ENCODE results near the gene LRFN2.

LRFN2 gene

DNA sequence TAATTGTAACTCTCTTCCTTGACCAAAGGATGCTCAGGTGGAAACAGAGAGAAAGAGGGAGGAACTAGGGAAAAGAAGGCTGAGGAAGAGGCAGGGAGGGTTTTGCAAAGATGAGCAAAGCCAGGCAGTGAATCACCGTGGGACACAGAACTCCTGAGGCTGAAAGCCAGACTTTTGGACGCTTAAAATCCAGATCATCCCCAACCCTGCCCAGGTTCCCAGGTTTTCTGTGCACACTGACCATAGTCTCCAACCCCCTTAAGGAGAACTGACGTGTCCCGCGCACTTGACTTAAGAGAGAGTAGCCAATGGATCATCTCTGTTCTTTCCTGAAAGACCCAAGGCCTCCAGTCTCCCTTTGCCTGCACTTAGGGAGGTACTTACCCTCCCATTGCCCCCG lies 75.3 kb downstream of the LRFN2 start:
- DNase-seq: no peak

DNA sequence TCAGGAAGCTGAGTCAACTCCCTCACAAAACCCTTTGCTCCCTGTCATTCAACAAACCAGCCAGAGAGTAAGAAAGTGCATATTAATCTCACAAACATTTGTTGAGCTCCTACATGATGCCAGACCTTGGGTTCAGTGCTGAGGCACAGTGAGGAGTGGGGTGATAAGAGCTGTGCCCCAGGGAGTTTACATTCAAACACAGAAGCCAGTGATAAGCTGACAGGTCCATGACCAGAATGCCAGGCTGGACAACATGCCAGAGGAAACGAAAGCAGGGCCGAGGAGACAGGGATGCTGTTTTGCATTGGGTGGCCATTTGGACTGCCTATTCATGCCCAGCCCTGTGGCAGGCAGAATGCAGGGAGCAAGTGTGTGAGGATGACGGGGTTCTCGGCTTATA lies 76.7 kb downstream of the LRFN2 start:
- no peak for DNase-seq

DNA sequence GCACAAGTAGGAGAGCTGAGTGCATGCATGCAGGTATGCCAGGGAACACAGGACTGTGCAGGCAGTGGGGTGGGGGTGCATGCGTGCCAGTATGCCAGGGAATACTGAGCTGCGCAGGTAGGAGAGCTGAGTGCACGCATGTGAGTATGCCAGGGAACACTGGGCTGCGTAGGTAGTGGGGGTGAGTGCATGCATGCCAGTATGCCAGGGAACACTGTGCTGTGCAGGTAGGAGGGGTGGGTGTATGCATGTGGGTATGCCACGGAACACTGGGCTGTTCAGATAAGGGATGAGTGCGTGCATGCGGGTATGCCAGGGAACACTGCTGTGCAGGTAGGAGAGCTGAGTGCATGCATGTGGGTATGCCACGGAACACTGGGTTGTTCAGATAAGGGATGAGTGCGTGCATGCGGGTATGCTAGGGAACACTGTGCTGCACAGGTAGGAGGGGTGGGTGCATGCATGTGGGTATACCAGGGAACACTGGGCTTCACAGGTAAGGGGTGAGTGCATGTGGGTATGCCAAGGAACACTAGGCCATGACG lies 77.4 kb downstream of the LRFN2 start:
- no peak for DNase-seq

DNA sequence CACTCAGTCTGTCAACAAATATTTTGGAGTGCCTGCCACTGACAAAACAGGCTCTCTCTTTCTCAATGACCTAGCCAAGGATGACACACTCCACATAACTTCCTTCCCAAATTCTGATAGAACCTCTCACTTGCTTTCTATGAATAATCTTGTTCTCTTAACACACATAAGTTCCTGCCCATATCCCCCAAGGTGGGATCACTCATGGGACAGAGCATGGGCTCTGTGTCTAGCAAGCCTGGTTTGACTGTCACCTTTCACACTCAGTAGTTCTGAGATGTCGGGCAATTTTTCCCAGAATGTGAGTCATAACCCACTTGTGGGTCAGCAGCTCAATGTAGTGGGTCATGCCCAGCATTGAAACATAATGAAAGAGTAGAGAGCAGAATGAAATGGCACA lies 78.1 kb downstream of the LRFN2 start:
- DNase-seq: no peak

DNA sequence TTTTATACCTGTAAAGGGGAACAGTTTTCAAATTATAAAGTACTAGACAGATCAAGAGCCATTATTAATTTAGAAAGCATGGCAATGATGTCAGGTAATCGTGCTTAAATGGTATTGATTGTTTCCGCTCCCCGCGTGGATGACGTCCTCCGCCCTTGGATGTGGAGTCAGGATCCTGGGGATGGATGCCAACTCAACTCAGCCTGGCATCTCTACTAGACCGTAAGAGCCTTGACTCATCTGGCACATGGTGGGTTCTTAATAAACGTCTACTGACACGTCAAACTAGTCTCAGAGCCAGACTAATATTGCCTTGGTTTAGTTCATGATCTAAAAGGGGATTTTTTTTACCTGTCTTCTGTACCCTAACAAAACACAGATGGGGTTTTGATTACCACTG lies 80.2 kb downstream of the LRFN2 start:
- no peak for DNase-seq

DNA sequence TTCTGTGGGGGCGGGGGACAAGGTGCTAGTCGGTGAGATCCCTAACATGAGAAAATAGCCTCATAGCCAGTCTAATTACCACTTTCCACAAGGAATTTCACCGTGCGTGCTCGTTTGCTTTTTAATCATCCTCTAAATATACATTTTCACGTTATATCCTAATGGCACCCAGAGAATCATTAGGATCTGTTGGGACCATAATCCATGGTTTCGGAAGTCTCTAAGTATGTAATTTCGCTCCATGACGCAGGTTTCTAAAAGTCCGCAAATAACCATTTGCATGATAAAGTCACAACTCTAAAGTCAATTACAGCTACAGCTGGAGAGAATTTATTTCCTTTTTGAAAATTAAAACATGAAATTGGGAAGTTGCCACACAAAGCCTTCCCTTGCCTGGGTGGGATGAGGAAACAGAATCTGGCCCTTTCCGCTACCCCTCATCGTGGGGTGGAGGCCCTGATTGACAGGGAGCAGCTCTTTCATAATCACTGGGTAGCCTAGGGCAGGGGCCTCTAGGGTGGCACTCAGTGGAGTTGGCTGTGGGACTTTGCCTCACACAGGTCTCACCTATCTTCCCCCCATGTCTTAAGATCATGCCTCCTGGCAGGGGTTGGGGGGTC lies 81.9 kb downstream of the LRFN2 start:
- no peak for DNase-seq

DNA sequence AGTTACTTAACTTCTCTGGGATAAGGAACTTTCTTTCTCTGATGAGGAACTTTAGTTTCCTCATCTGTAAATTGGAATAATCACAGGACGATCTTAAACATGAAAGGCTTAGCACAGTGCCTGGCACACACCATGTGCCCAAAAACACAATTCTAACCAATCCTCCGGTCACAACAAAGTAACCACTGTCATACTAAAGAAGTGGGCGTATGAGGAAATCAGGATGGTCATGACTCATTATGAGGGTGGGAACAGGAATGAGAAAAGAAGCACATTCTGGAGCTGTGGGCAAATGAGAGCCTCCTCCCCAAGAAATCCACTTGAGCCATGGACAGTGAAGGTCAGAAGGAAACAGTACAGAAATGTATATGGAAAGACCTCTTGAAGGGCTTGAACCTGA lies 82.9 kb downstream of the LRFN2 start:
- DNase-seq: no peak

DNA sequence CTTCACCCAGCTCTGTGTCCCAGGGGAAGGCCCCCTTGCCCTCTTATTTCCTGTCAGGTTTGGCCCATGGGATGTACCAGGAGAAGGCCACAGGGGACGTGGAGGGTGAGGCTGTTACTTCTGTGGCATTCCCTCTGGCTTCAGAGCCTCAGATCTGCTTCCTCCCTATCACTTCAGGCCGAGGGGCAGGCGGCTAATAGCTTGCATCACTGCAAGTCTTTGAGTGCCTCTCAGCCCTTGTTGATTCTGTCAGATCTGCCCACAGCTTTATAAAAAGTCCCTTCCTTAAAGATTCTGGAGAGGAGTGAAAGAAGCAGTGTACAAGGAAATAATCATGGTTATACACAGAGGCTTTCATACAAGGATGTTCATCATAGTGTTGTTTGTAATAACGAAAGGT lies 86.9 kb downstream of the LRFN2 start:
- no peak for DNase-seq

DNA sequence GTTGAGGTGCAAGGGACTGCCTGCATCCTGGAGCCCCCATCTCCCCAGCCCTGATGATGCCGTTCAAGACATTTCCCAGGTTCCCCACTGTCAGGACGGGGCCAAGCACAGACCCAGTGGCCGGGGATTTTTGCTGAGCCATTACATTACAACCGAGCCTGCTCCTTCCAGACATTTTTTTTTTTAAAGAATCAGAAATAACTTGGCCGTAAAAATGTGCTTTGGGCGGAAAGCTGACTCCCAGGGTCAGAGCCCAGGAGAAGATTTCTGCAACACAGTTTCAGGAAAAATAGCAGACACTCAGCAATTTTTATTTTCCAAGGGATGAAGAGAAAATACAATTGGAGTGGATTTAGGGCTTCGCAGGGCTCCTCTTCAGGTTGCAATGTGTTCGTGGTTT lies 87.9 kb downstream of the LRFN2 start:
- DNase-seq: no peak

DNA sequence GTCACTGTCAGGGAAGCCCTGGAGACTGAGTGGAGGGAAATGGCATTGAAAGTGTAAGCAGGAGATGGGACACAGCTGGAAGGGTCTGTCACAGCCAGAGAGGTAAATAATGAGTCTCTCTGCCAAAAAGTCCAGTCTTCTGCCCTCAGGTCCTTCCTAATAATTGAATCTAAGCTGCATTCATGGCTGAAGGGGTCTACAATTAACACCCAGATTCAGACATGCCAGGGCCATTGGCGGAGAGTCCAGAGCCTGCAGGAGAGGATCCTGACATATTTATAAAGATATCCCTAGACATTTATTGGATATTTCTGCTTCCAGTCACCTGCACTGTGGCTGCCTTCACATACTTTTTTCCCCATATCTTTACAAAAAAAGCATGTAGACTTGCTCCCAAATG lies 89.0 kb downstream of the LRFN2 start:
- DNase-seq: no peak

DNA sequence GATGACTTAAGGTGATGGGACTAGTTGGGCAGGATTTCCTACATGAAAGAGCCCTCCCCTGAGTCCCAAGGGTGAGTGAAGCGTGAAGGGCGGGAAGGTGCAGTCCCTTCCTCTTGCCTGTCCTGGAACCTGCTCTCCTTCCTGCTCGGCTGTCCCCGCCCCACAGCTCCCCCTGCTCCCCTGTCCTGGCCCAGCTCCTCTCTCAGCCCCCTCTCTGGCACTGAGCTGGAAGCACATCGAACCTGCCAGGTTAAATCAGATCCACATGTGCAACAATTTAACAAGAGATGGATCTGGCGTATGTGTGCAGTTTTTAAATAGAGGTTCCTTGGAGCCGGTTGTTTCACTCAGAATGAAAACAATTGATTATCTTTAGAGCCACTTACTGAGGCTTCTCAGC lies 95.0 kb downstream of the LRFN2 start:
- DNase-seq: no peak

DNA sequence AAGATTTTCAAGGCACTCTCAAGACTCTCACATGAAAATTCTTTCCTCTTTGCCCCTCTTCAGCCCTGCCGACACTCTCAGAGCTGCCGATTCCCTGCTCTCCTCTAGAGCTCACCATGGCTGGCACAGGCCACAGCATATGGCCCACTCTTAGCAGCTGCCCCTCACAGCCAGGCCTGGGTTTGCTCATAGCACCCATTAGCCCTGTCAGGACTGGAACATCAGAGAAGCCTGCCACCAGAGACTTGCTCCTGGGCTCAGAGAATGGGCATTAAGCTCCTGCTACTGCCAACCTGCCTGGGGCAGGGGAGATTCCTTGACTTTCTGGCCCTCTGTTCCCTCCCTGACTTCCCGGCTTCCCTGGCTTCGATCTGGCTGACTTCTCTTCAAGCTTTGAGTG lies 96.7 kb downstream of the LRFN2 start:
- no peak for DNase-seq

DNA sequence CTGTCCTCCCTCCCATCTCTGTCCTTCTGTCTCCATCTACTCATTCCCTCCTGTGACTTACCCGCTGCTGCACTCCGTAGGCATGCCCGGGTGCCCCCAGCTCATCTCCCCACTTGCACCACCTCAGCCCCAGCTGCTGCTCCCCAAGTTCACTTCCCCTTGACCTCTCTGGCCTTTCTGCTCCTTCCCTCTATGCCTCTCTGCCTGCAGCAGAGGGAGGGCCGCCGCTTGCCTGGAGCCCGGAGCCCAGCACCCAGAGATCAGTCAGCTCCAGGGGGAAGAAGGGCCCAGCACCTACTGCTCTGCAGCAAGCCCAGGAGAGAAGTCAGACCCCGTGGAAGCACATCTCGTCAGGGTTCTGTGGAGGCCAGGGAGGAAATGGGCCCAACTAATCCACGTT lies 97.4 kb downstream of the LRFN2 start:
- no peak for DNase-seq

DNA sequence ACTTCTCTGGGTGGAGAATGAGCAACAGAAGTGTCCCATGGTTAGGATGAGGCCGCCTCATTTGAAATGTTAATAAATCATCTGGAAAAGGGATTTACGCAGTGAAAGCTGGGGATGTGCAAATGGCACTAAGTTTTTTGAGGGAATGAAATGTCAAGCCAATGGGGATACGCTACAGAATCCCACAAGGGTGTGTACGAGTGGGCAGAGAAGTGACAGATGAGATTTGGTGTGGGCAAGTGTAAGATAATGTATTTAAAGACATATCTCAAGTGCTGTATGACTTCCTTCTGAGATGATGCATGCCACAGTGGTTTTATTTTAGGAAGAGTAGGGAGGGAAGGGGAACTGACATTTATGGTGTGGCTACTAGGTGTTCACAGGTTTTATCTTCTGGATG lies 100.6 kb downstream of the LRFN2 start:
- no peak for DNase-seq

DNA sequence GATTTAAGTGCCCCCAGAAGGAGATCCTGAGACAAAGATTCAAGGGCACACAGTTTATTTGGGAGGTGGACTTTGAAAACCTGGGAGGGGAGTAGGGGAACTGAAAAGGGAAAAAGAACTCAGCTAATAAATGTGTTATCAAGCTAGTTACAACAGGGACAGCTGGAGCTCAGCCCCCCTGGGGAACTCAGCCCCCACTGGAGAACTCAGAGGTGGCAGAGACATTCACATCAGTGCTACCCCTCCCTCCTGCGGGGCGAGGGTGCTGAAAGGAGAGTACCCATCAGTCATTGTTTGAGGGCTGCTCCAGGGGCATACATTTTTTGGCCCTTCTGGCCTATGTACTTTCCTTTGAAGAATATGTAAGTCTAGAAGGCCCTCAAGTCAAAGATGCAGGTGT lies 101.4 kb downstream of the LRFN2 start:
- DNase-seq: no peak

DNA sequence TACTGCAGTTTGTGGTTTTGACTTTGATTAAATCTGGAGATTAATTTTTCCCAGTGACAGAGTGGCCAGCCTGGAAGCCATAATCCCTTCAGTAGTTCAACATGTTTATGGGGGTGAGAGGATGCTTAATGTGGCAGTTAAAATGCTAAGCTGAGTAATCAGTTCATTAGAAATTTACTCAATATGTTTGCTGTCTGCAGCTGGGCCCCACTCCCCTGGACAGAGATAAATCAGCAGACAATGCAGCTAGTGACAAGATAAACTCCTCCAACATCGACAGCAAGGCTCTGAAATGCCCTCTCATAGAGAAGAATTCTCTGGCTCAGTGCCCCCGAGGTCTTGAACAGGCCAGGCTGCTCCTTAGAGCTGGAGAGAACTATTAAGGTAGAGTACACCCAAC lies 101.9 kb downstream of the LRFN2 start:
- peak; percentile 42 for DNase-seq

DNA sequence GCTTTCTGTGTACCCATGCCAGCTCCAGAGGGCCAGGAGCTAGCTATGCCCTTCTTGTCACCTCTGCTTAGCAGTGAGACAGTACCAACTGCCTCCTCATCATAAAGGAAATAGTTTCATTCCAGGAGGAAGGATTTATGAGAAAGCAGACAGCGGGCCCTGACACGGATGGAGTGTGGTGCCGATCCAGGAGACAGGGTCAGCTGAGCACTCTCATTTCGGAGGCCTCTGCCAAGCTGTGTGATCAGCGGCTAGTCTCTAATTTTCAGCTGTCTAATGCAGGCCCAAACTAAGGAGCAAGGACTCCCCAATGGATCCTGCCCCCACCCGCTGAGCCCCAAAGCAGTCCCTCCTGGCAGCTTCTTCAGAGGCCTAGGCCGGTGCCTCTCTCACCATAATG lies 103.1 kb downstream of the LRFN2 start:
- no peak for DNase-seq

DNA sequence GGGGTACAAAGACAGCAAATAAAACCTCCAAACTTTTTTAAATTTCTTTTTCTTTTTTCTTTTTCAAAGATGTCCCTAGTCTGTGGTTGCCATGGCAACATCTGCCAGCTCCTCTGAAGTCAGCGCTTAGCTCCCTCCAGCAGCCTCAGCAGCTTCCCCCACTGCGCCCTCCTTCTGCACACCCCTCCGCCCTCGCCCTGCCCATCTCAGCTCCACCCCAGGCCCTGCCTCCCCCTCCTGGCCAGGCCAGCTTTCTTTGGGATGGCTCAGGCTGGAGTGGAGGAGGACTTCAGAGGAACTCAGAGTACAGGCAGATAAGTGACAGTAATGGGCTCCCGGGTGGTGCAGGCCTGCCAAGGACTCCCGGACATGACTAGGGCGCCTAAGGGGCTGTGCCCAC lies 104.6 kb downstream of the LRFN2 start:
- DNase-seq: no peak

DNA sequence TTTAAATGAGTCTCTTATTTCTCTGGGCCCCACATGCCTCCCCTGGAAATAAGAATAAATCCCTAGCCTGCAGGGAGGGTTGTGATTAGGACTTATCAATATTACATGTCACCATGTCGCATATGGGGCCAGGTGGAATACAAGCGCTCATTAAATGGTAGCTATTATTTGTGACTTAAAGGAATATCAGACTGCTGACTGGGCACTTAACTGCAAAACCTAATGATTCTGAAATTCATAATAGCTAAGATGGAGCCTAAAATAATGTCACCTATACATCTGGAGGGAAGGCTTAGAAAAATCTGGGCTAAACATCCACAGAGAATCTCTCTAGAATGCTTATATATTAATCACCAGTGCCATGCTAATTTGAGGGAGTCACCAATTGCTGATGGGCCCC lies 106.5 kb downstream of the LRFN2 start:
- DNase-seq: no peak

DNA sequence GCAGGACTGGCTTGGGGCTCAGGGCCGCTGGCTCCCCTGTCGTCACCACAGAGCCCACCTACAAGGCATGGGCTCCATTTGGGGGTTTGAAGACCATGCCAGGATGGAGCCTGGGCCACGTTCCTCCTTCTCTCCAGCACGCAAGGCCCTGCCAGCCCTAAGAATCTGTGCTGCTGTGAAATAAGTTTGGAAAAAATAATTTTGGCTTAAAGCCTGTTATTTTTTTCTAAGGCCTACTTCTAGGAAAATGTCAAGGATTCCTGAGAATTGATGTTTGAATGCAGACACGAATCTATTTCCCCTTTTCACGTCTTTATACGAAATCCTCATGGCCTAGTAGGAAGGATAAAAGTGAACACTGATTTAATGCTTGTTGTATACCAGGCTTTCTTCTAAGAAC lies 107.5 kb downstream of the LRFN2 start:
- DNase-seq: no peak

DNA sequence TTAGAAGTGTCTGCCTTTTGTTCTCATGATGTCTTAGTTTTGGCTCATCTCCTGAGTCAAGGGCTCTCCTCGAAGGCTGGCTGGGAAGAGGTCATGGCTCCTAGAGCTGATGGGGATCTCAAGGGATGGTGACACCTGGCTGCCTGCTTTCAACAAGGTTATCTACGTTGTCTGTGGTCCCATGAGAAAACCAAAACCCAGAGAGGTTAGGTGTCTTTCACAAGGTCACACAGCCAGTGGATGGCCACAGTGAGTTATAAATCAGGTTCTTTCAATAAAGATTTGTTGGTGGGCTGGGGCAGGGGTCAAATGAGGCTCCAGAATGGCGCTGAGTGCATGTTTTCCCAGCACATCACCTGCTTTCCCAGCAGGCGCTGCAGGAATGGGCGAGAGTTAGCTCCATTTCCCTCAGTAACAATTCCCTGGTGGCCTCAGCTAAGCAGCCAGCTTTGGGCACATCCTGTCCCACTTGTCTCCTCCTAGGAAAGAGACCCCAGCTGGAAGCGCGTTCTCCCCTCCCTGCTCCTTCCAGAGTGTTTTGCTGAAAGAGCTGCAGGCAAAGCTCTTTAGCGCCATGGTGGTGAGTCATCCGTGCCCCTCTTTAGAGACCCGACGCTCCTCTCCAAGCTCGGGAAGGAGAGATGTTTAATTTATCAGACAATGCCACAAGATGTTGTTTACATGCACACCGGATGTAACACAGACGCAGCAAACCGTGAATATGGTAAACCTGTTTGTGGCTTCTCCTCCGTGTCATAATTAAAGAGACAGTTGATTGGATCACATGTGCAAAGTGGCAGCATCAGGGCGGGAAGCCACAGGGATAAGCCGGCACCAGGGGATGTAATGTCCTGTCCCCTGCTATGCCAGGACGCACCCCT lies 109.7 kb downstream of the LRFN2 start:
- peak; percentile 75 for DNase-seq

DNA sequence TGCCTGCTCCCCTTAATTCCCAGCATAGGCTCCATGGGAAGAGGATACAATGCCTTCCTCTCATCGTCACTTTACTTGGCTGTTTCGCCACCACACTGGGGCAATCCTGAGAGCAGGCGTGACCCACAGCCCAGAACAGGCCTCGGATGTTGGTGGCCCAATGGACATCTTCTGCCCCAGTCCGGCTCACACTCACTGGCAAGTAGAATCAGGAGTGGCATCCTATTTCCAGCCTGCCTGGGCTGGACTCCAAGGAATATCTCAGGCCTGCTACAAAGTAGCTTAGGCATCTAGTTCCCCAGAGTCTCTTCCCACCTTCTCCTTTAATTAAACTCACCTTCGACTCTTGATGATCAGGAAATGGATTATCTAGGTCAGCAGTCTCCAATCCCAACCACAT lies 110.5 kb downstream of the LRFN2 start:
- DNase-seq: no peak

DNA sequence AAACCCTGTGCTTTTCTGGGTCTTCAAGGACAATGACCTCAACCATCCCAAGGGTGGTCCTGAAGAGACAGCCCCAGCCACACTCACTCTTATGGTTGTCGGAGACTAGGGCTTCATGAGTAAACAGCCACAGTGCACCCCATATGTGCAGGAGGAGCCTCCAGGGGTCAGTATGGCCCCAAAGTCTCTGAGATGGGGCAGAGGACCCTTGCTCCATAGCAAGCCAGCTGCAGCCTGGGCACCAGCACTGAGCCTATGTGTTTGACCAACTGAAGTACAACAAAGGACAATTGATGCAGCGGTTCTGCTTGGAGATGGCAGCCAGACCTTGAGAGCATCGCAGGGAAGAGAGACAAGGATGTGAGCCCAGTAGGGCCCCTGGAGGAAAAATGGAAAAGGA lies 112.2 kb downstream of the LRFN2 start:
- DNase-seq: no peak

DNA sequence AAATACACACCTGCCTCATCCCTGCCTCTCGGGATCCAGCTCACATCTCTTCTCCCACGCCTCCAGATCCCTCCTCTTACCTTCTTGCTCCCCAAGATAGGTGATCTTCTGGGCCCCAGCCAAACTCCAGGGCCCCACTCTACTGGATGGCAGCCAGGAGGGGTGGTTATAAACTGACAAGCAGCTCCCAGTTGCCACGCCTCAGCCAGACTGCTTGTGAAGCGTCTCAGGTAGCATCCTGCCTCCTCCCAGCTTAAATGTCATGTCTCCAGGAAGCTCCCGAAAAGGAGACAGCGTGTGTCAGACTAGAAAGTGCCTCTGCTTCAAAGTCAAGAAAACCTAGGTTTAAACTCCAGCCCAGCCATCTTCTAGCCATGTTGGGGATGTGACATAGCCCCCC lies 114.1 kb downstream of the LRFN2 start:
- DNase-seq: no peak

DNA sequence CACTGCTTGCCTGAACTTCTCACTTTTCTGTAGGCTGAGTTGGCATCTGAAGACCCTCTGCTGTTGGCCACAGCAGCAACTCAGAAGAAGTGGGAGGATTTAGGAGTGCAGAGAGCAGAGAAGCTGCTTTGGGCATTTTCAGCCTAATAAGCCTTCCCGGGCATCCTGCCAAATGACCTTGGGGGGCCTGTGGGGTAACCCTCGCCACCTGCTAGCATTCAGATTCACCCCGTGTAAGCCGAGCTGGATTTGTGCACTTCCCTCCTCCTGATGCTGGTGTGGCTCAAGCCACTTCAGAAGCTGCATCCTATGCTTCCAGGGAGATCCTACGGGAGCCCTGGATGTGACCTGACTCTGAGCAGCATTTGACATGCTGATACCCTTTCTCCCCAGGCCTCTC lies 114.8 kb downstream of the LRFN2 start:
- no peak for DNase-seq

All from retina (tissue), 1 donor.